ENCODE measurements around the gene KCNG4. TPM values are rescaled to one million over a fixed set of nuclear protein-coding genes. Genes with fewer than 3 reads are reported as not detected.

Gene KCNG4
- polyA plus RNA-seq, 1 donor from 2014 or later, result not detected

- no peaks in the 10 kb centered on the region for H3K36me3 ChIP-seq (ENCODE audit: insufficient read depth, low read length)
- no peak overlapping the region for H3K4me2 ChIP-seq (ENCODE audit: low read length)
- H3K9me3 ChIP-seq (ENCODE audit: low read length), result no peaks in the 10 kb centered on the region
- H3K9ac ChIP-seq (ENCODE audit: low read length), result no peak overlapping the region
- no peak overlapping the region for H3K4me3 ChIP-seq (ENCODE audit: low read length)
- TF ChIP-seq SMC3 (conservative IDR thresholded peaks at IDR 0.05; ENCODE audit: poor library complexity) (no peak), EZH2 (IDR thresholded peaks at IDR 0.05; ENCODE audit: borderline replicate concordance, insufficient read depth, low read length, poor library complexity, severe bottlenecking) (no peak), EP300 (conservative IDR thresholded peaks at IDR 0.05; ENCODE audit: poor library complexity, severe bottlenecking) (no peak), RAD21 (conservative IDR thresholded peaks at IDR 0.05) (no peak), CTCF (IDR thresholded peaks at IDR 0.05; ENCODE audit: poor library complexity, severe bottlenecking) (no peak), TAF1 (IDR thresholded peaks at IDR 0.05; ENCODE audit: low read depth) (no peak), REST (IDR thresholded peaks at IDR 0.05; ENCODE audit: borderline replicate concordance) (no peak), POLR2AphosphoS5 (IDR thresholded peaks at IDR 0.05) (no peak), MXI1 (conservative IDR thresholded peaks at IDR 0.05; ENCODE audit: poor library complexity, severe bottlenecking) (no peak)
- H3K27ac ChIP-seq (ENCODE audit: low read length), result no peak overlapping the region
- no peaks in the 10 kb centered on the region for H3F3A ChIP-seq (ENCODE audit: insufficient read depth, low read length, poor library complexity, severe bottlenecking)
- no peaks in the 10 kb centered on the region for H4K20me1 ChIP-seq (ENCODE audit: insufficient read depth)
- no peak overlapping the region for H2AFZ ChIP-seq (ENCODE audit: low read depth, low read length)
- H3K27me3 ChIP-seq (ENCODE audit: insufficient read depth, low read depth, low read length), result no peaks in the 10 kb centered on the region
- no peaks in the 10 kb centered on the region for H3K79me2 ChIP-seq (replicated peaks; ENCODE audit: insufficient read depth, low read length)
- no peaks in the 10 kb centered on the region for H3K9me2 ChIP-seq (ENCODE audit: insufficient read depth, low read length)
Measured at GRCh38 chr16:84270071-84270470, 30.3 kb upstream of the KCNG4 start.

- Histone ChIP-seq H3K27me3 (ENCODE audit: insufficient read depth, low read depth, low read length) (no peaks in the 10 kb centered on the region), H3K4me3 (ENCODE audit: low read length) (no peak overlapping the region), H3F3A (ENCODE audit: insufficient read depth, low read length, poor library complexity, severe bottlenecking) (no peaks in the 10 kb centered on the region), H3K9me2 (ENCODE audit: insufficient read depth, low read length) (no peaks in the 10 kb centered on the region), H2AFZ (ENCODE audit: low read depth, low read length) (no peak overlapping the region), H3K9ac (ENCODE audit: low read length) (no peak overlapping the region), H3K36me3 (ENCODE audit: insufficient read depth, low read length) (no peaks in the 10 kb centered on the region), H3K27ac (ENCODE audit: low read length) (no peak overlapping the region), H3K9me3 (ENCODE audit: low read length) (no peaks in the 10 kb centered on the region), H3K4me2 (ENCODE audit: low read length) (no peak overlapping the region), H3K79me2 (replicated peaks; ENCODE audit: insufficient read depth, low read length) (no peaks in the 10 kb centered on the region), H4K20me1 (ENCODE audit: insufficient read depth) (no peaks in the 10 kb centered on the region)
- TF ChIP-seq SMC3 (conservative IDR thresholded peaks at IDR 0.05; ENCODE audit: poor library complexity) (no peak), TAF1 (IDR thresholded peaks at IDR 0.05; ENCODE audit: low read depth) (no peak), POLR2AphosphoS5 (IDR thresholded peaks at IDR 0.05) (no peak), MXI1 (conservative IDR thresholded peaks at IDR 0.05; ENCODE audit: poor library complexity, severe bottlenecking) (no peak), RAD21 (conservative IDR thresholded peaks at IDR 0.05) (no peak), EZH2 (IDR thresholded peaks at IDR 0.05; ENCODE audit: borderline replicate concordance, insufficient read depth, low read length, poor library complexity, severe bottlenecking) (no peak), CTCF (IDR thresholded peaks at IDR 0.05; ENCODE audit: poor library complexity, severe bottlenecking) (no peak), REST (IDR thresholded peaks at IDR 0.05; ENCODE audit: borderline replicate concordance) (no peak), EP300 (conservative IDR thresholded peaks at IDR 0.05; ENCODE audit: poor library complexity, severe bottlenecking) (no peak)
Measured at GRCh38 chr16:84268291-84269040, 28.7 kb upstream of the KCNG4 start.

Data from neural cell (in vitro differentiated cells).